ENCODE measurements around the gene ATXN10.
A peak's percentile ranks its signal among the peaks of the same experiment; 100 is the strongest.

ATXN10 gene

GRCh38 chr22:45738206-45738605, 66.6 kb downstream of the ATXN10 start:
- no peak for TF ChIP-seq ZFX (IDR thresholded peaks at IDR 0.05)
- TF ChIP-seq, protein P1, sequence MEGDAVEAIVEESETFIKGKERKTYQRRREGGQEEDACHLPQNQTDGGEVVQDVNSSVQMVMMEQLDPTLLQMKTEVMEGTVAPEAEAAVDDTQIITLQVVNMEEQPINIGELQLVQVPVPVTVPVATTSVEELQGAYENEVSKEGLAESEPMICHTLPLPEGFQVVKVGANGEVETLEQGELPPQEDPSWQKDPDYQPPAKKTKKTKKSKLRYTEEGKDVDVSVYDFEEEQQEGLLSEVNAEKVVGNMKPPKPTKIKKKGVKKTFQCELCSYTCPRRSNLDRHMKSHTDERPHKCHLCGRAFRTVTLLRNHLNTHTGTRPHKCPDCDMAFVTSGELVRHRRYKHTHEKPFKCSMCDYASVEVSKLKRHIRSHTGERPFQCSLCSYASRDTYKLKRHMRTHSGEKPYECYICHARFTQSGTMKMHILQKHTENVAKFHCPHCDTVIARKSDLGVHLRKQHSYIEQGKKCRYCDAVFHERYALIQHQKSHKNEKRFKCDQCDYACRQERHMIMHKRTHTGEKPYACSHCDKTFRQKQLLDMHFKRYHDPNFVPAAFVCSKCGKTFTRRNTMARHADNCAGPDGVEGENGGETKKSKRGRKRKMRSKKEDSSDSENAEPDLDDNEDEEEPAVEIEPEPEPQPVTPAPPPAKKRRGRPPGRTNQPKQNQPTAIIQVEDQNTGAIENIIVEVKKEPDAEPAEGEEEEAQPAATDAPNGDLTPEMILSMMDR (conservative IDR thresholded peaks at IDR 0.05), result no peak

GRCh38 chr22:45740236-45740635, 68.6 kb downstream of the ATXN10 start:
- H3K27ac ChIP-seq, result no peak overlapping the region
- no peak for TF ChIP-seq ZFX (IDR thresholded peaks at IDR 0.05)
- TF ChIP-seq, protein P1 (conservative IDR thresholded peaks at IDR 0.05), result no peak

More at GRCh38 chr22:45738206-45738605, 66.6 kb downstream of the ATXN10 start:
- no peak overlapping the region for H3K27ac ChIP-seq

GRCh38 chr22:45742866-45743450, 71.3 kb downstream of the ATXN10 start:
- TF ChIP-seq ZFX (IDR thresholded peaks at IDR 0.05), result no peak
- TF ChIP-seq, protein P1 (conservative IDR thresholded peaks at IDR 0.05), result no peak
- H3K27ac ChIP-seq, result peak overlapping the region; percentile 76; the same call in 1 of the 2 replicates

- peak overlapping the region; percentile 76 for H3K27ac ChIP-seq
- TF ChIP-seq ZFX (IDR thresholded peaks at IDR 0.05), result no peak
- TF ChIP-seq, protein P1 (conservative IDR thresholded peaks at IDR 0.05), result no peak
These were observed 72.1 kb downstream of the ATXN10 start for GRCh38 chr22:45743687-45744086.

DNA sequence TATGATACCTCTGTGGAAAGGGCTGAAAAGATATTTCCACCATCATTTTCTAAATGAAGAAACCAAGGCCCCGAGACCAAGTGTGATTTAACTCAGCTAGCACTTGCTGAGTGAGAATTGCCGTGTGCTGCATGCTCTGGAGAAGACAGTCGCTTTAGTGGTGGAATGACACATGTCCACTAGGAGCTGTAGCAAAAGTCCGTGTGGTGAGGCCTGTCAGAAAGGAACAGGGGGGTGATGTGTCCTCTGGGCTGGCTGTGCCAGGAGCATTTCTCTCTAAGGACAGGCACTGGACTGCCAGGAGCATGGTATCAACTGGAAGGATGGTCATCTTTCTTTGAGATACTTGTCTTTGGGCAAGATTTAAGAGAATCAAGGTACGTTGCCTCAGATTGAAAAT, 72.8 kb downstream of the ATXN10 start:
- H3K27ac ChIP-seq, result peak overlapping the region; percentile 76
- TF ChIP-seq ZFX (IDR thresholded peaks at IDR 0.05), result no peak
- TF ChIP-seq, protein P1 (conservative IDR thresholded peaks at IDR 0.05), result no peak

- TF ChIP-seq, protein P1 (conservative IDR thresholded peaks at IDR 0.05), result no peak
- no peak for TF ChIP-seq ZFX (IDR thresholded peaks at IDR 0.05)
- H3K27ac ChIP-seq, result no peak overlapping the region
These were observed 79.0 kb downstream of the ATXN10 start for GRCh38 chr22:45750626-45751025.

GRCh38 chr22:45752036-45752435, 80.4 kb downstream of the ATXN10 start:
- no peak overlapping the region for H3K27ac ChIP-seq
- no peak for TF ChIP-seq ZFX (IDR thresholded peaks at IDR 0.05)
- TF ChIP-seq, protein P1 (conservative IDR thresholded peaks at IDR 0.05), result no peak
